K562 (cell line): ENCODE results near the gene LRRC14B. TPM values are rescaled to one million over a fixed set of nuclear protein-coding genes. Genes with fewer than 3 reads are reported as not detected.
"Not testable (repeated sequence)": the region's sequence is repeated elsewhere in the genome, so short reads cannot be mapped to it uniquely, and the experiment has no call there.

Source experiments
- ATF1 ChIP-seq, 2 experiments: fragments of 450-650 bp in 1 of 2; IDR thresholded peaks; 2 replicates each; pipeline ENCODE4 v1.6.1; 2016; ENCODE audit warnings: missing compliant biosample characterization in 1 of 2, missing genetic modification characterization in 1 of 2
- ATF7 ChIP-seq: fragments of 450-650 bp; IDR thresholded peaks from 2 replicates; pipeline ENCODE4 v1.7.1; 2014; ENCODE audit warnings: mild to moderate bottlenecking, moderate library complexity
- CHD2 ChIP-seq: IDR thresholded peaks from 2 replicates; pipeline ENCODE4 v1.6.1; 2011; ENCODE audit warnings: low read depth, low read length
- EP400 ChIP-seq: fragments of 450-650 bp; IDR thresholded peaks from 2 replicates; pipeline ENCODE4 v1.6.1; 2017; ENCODE audit warnings: antibody characterized with exemption, mild to moderate bottlenecking, moderate library complexity
- FOXK2 ChIP-seq, 2 experiments: fragments of 450-650 bp; IDR thresholded peaks in 1 of 2; conservative IDR thresholded peaks in 1 of 2; 2 replicates each; pipeline ENCODE4 v1.6.1; 2016; ENCODE audit warnings: low read depth in 2 of 2, mild to moderate bottlenecking in 1 of 2
- HMGN3 ChIP-seq: IDR thresholded peaks from 2 replicates; pipeline ENCODE4 v1.6.1; 2011; ENCODE audit warnings: borderline replicate concordance, low read depth, mild to moderate bottlenecking, mixed read lengths, low read length; ENCODE audit not compliant: insufficient read length; ENCODE audit errors: extremely low read depth
- KAT7 ChIP-seq: sonication (generic); formaldehyde crosslinking; IDR thresholded peaks from 2 replicates; pipeline ENCODE4 v1.8.0; 2022; ENCODE audit warnings: missing genetic modification reagents, mild to moderate bottlenecking, borderline replicate concordance
- KDM2B ChIP-seq: fragments of 250-450 bp; sonication (Bioruptor Pico); IDR thresholded peaks from 2 replicates; pipeline ENCODE4 v1.8.0; 2021; ENCODE audit warnings: mild to moderate bottlenecking, moderate library complexity
- KLF13 ChIP-seq: fragments of 450-650 bp; IDR thresholded peaks from 2 replicates; pipeline ENCODE4 v1.6.1; 2016; ENCODE audit warnings: missing genetic modification characterization, low read depth, mild to moderate bottlenecking, missing compliant biosample characterization, moderate library complexity, borderline replicate concordance
- NBN ChIP-seq: fragments of 450-650 bp; IDR thresholded peaks from 2 replicates; pipeline ENCODE4 v1.6.1; 2016; ENCODE audit warnings: low read depth, mild to moderate bottlenecking
- NRF1 ChIP-seq, 2 experiments: fragments of 450-650 bp; IDR thresholded peaks in 1 of 2; conservative IDR thresholded peaks in 1 of 2; 2 replicates each; pipeline ENCODE4 v1.6.1; 2014; ENCODE audit warnings: mild to moderate bottlenecking in 2 of 2
- PHB ChIP-seq: fragments of 250-450 bp; sonication (Bioruptor Pico); IDR thresholded peaks from 2 replicates; pipeline ENCODE4 v1.5.0; 2021
- PHF21A ChIP-seq: fragments of 450-650 bp; IDR thresholded peaks from 2 replicates; pipeline ENCODE4 v1.6.1; 2017; ENCODE audit warnings: low read depth, borderline replicate concordance
- POLR2B ChIP-seq: fragments of 450-650 bp; IDR thresholded peaks from 2 replicates; pipeline ENCODE4 v1.6.1; 2018; ENCODE audit warnings: low read depth; ENCODE audit not compliant: partially characterized antibody
- POLR2G ChIP-seq: fragments of 200-400 bp; formaldehyde crosslinking; IDR thresholded peaks from 2 replicates; pipeline ENCODE4 v1.6.1; 2017; ENCODE audit warnings: low read depth, mild to moderate bottlenecking, antibody characterized with exemption, low read length, moderate library complexity
- RB1 ChIP-seq: fragments of 450-650 bp; IDR thresholded peaks from 2 replicates; pipeline ENCODE4 v1.6.1; 2017; ENCODE audit warnings: low read depth, mild to moderate bottlenecking
- SUPT5H ChIP-seq: fragments of 450-650 bp; IDR thresholded peaks from 2 replicates; pipeline ENCODE4 v1.6.1; 2016
- TFAP4 ChIP-seq: sonication (generic); formaldehyde crosslinking; IDR thresholded peaks from 2 replicates; pipeline ENCODE4 v1.8.0; 2022; ENCODE audit warnings: missing genetic modification reagents, mild to moderate bottlenecking, moderate library complexity, borderline replicate concordance
- polyA plus RNA-seq, 8 experiments: library from polyadenylated mRNA; depleted of rRNA in 4 of 8; stranded (reverse) in 5 of 8; unstranded in 3 of 8; fragments of >200 nt; fragmentation: Nextera tagmentation in 2 of 8; fragmentation: Illumina TruSeq in 1 of 8; extraction: Ambion mirVana in 2 of 8; extraction: Trizol in 1 of 8; gene quantifications; 2 replicates each; pipeline versions ENCODE4 v1.2.1 to v1.2.3, GENCODE V29; 2011 to 2014; ENCODE audit warnings: inconsistent platforms in 1 of 8, missing spikeins in 1 of 8
- total RNA-seq, 7 experiments: library from RNA; depleted of rRNA in 6 of 7; stranded (reverse); fragments of >200 nt in 6 of 7; fragmentation: Illumina TruSeq in 2 of 7; extraction: Trizol in 2 of 7; gene quantifications; 2 replicates each; pipeline versions ENCODE4 v1.2.1 to v1.2.3, GENCODE V29; 2011 to 2021; ENCODE audit warnings: low replicate concordance in 1 of 7
- TF ChIP-seq, protein P1 (sequence below), 3 experiments: fragments of 200-800 bp in 1 of 3; fragments of 250-450 bp in 1 of 3; fragments of 450-650 bp in 1 of 3; sonication (Bioruptor Pico) in 1 of 3; sonication (Bioruptor generic) in 1 of 3; formaldehyde crosslinking in 1 of 3; IDR thresholded peaks; 2 replicates each; pipeline versions ENCODE4 v1.6.1 to v1.8.0; 2016 to 2022; ENCODE audit warnings: mild to moderate bottlenecking in 2 of 3, missing genetic modification characterization in 2 of 3, missing compliant biosample characterization in 1 of 3, moderate library complexity in 1 of 3
- TF ChIP-seq, protein P2 (sequence below): fragments of 450-650 bp; formaldehyde crosslinking; IDR thresholded peaks from 2 replicates; pipeline ENCODE4 v1.4.0; 2020; ENCODE audit warnings: mild to moderate bottlenecking, moderate library complexity

Gene LRRC14B
- total and polyA plus RNA-seq, 9 of the 15 experiments (the other 6 are each of a cell fraction or from before 2014, with no cell fraction given) = not detected

- TF ChIP-seq, protein P1, sequence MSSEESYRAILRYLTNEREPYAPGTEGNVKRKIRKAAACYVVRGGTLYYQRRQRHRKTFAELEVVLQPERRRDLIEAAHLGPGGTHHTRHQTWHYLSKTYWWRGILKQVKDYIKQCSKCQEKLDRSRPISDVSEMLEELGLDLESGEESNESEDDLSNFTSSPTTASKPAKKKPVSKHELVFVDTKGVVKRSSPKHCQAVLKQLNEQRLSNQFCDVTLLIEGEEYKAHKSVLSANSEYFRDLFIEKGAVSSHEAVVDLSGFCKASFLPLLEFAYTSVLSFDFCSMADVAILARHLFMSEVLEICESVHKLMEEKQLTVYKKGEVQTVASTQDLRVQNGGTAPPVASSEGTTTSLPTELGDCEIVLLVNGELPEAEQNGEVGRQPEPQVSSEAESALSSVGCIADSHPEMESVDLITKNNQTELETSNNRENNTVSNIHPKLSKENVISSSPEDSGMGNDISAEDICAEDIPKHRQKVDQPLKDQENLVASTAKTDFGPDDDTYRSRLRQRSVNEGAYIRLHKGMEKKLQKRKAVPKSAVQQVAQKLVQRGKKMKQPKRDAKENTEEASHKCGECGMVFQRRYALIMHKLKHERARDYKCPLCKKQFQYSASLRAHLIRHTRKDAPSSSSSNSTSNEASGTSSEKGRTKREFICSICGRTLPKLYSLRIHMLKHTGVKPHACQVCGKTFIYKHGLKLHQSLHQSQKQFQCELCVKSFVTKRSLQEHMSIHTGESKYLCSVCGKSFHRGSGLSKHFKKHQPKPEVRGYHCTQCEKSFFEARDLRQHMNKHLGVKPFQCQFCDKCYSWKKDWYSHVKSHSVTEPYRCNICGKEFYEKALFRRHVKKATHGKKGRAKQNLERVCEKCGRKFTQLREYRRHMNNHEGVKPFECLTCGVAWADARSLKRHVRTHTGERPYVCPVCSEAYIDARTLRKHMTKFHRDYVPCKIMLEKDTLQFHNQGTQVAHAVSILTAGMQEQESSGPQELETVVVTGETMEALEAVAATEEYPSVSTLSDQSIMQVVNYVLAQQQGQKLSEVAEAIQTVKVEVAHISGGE (CRISPR knock-in tag; IDR thresholded peaks at IDR 0.05) = 0 out of 6 replicates have a peak, but pooled peaks of 1 of the 3 experiments have one; percentile 48
- TF ChIP-seq KAT7 (CRISPR knock-in tag) = peak; percentile 34; the same call in 1 of the 2 replicates
- 0 out of 2 replicates have a peak, but pooled peaks have one; percentile 18 for TF ChIP-seq PHF21A
- peak; percentile 17; the same call in 1 of the 2 replicates for TF ChIP-seq NBN
- TF ChIP-seq ATF7 = peak; percentile 52; the same call in 1 of the 2 replicates
- 0 out of 2 replicates have a peak, but pooled peaks have one; percentile 22 for TF ChIP-seq CHD2
- TF ChIP-seq KLF13 = peak; percentile 87
- TF ChIP-seq KDM2B (CRISPR knock-in tag) = peak; percentile 85
- 0 out of 2 replicates have a peak, but pooled peaks have one; percentile 64 for TF ChIP-seq PHB
- TF ChIP-seq TFAP4 = peak; percentile 35; the same call in 1 of the 2 replicates
- TF ChIP-seq EP400 = peak; percentile 81; the same call in 1 of the 2 replicates
- TF ChIP-seq FOXK2 (conservative IDR thresholded peaks at IDR 0.05 in 1 of 2, IDR thresholded peaks at IDR 0.05 in 1 of 2; ENCODE audit: low read depth in 2 of 2) = peak; percentile 73 to 79; a peak in 3 of 4 replicates
- TF ChIP-seq, protein P2, sequence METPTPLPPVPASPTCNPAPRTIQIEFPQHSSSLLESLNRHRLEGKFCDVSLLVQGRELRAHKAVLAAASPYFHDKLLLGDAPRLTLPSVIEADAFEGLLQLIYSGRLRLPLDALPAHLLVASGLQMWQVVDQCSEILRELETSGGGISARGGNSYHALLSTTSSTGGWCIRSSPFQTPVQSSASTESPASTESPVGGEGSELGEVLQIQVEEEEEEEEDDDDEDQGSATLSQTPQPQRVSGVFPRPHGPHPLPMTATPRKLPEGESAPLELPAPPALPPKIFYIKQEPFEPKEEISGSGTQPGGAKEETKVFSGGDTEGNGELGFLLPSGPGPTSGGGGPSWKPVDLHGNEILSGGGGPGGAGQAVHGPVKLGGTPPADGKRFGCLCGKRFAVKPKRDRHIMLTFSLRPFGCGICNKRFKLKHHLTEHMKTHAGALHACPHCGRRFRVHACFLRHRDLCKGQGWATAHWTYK (CRISPR knock-in tag) = 0 out of 2 replicates have a peak, but pooled peaks have one; percentile 38
- TF ChIP-seq POLR2G = peak; percentile 91
- TF ChIP-seq RB1 = peak; percentile 75
- peak; percentile 17 for TF ChIP-seq HMGN3
- TF ChIP-seq ATF1 (CRISPR knock-in tag; IDR thresholded peaks at IDR 0.05) = not testable (repeated sequence)
- TF ChIP-seq ATF1 (tag; IDR thresholded peaks at IDR 0.05) = 0 out of 2 replicates have a peak, but pooled peaks have one; percentile 29
- peak; percentile 89 for TF ChIP-seq SUPT5H
- TF ChIP-seq POLR2B = peak; percentile 99
- peak; percentile 100 for TF ChIP-seq NRF1 (conservative IDR thresholded peaks at IDR 0.05 in 1 of 2, IDR thresholded peaks at IDR 0.05 in 1 of 2)
Measured at GRCh38 chr5:217494-218456, 26.5 kb downstream of the LRRC14B start, which contains the start of the genes CCDC127 and SDHA (continued).
